Measurements from ENCODE around the gene PIP5KL1.

The PIP5KL1 gene

DNA sequence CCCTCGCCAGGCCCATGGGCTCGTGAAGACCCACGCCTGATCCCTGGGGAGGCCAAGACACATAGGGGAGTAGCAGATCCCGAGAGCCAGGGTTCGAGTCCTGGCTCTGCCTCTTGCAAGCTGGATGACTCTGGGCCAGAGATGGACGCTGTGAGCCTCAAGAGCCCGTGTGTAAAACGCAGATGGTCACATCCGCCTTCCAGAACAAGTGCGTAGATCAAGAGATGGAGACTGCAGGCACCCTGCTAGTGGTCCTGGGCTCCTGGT, 22.0 kb downstream of the PIP5KL1 start (continued):
- TF ChIP-seq BACH2 (CRISPR knock-in tag; IDR thresholded peaks at IDR 0.05; ENCODE audit: borderline replicate concordance) (no peak), ZNF70 (CRISPR knock-in tag; IDR thresholded peaks at IDR 0.05) (no peak), PPARA (CRISPR knock-in tag; IDR thresholded peaks at IDR 0.05; ENCODE audit: borderline replicate concordance) (no peak)
- TF ChIP-seq, protein P1, sequence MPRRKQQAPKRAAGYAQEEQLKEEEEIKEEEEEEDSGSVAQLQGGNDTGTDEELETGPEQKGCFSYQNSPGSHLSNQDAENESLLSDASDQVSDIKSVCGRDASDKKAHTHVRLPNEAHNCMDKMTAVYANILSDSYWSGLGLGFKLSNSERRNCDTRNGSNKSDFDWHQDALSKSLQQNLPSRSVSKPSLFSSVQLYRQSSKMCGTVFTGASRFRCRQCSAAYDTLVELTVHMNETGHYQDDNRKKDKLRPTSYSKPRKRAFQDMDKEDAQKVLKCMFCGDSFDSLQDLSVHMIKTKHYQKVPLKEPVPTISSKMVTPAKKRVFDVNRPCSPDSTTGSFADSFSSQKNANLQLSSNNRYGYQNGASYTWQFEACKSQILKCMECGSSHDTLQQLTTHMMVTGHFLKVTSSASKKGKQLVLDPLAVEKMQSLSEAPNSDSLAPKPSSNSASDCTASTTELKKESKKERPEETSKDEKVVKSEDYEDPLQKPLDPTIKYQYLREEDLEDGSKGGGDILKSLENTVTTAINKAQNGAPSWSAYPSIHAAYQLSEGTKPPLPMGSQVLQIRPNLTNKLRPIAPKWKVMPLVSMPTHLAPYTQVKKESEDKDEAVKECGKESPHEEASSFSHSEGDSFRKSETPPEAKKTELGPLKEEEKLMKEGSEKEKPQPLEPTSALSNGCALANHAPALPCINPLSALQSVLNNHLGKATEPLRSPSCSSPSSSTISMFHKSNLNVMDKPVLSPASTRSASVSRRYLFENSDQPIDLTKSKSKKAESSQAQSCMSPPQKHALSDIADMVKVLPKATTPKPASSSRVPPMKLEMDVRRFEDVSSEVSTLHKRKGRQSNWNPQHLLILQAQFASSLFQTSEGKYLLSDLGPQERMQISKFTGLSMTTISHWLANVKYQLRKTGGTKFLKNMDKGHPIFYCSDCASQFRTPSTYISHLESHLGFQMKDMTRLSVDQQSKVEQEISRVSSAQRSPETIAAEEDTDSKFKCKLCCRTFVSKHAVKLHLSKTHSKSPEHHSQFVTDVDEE (CRISPR knock-in tag; IDR thresholded peaks at IDR 0.05) = no peak
- TF ChIP-seq, protein P2, sequence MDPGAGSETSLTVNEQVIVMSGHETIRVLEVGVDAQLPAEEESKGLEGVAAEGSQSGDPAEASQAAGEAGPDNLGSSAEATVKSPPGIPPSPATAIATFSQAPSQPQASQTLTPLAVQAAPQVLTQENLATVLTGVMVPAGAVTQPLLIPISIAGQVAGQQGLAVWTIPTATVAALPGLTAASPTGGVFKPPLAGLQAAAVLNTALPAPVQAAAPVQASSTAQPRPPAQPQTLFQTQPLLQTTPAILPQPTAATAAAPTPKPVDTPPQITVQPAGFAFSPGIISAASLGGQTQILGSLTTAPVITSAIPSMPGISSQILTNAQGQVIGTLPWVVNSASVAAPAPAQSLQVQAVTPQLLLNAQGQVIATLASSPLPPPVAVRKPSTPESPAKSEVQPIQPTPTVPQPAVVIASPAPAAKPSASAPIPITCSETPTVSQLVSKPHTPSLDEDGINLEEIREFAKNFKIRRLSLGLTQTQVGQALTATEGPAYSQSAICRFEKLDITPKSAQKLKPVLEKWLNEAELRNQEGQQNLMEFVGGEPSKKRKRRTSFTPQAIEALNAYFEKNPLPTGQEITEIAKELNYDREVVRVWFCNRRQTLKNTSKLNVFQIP (CRISPR knock-in tag; IDR thresholded peaks at IDR 0.05; ENCODE audit: borderline replicate concordance, low read depth) = no peak

DNA sequence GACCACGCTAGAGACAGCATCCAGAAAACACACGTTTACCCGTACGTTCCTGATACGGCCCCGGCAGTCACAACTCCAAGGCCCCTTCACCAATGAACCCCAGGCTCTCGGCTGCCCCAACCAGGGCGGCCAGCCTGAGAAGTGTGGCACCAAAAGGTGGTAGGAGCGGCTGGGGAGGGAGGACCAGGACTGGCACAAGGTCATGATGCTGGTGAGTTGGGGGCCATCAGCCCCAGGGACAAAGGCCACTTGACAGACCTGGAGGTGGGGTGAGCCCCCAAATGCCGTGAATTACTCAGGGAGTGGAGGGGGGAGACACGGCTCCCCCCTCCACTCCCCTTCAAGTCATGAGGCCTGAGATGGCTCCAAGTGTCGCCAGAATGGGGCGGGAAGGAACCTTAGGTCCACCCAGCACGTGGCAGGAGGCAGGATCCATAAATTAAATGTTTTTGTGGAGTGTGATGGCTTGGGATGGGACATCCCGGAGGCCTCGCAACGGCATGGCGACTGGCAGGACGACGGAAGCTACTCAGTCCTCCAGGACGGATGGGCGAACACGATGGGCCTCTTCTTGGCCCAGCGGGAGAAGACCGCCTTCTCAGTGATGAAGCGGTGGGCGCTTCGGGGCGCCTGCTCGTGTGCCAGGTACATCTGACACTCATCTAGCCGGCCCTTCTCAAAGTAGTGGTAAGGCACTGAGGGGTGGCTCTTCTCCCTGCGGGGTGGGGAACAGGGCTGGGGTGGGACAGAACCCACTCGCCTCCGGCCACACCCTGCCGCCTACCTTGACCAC, 22.5 kb downstream of the PIP5KL1 start:
- no peak for ATAC-seq
- TF ChIP-seq ISL1 (CRISPR knock-in tag; IDR thresholded peaks at IDR 0.05) = no peak
- TF ChIP-seq, protein P3, sequence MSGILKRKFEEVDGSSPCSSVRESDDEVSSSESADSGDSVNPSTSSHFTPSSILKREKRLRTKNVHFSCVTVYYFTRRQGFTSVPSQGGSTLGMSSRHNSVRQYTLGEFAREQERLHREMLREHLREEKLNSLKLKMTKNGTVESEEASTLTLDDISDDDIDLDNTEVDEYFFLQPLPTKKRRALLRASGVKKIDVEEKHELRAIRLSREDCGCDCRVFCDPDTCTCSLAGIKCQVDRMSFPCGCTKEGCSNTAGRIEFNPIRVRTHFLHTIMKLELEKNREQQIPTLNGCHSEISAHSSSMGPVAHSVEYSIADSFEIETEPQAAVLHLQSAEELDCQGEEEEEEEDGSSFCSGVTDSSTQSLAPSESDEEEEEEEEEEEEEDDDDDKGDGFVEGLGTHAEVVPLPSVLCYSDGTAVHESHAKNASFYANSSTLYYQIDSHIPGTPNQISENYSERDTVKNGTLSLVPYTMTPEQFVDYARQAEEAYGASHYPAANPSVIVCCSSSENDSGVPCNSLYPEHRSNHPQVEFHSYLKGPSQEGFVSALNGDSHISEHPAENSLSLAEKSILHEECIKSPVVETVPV (CRISPR knock-in tag; IDR thresholded peaks at IDR 0.05) = no peak
- no peak for TF ChIP-seq ZNF8 (CRISPR knock-in tag; IDR thresholded peaks at IDR 0.05)
- TF ChIP-seq, protein P2 (CRISPR knock-in tag; IDR thresholded peaks at IDR 0.05; ENCODE audit: borderline replicate concordance, low read depth) = no peak
- TF ChIP-seq, protein P4, sequence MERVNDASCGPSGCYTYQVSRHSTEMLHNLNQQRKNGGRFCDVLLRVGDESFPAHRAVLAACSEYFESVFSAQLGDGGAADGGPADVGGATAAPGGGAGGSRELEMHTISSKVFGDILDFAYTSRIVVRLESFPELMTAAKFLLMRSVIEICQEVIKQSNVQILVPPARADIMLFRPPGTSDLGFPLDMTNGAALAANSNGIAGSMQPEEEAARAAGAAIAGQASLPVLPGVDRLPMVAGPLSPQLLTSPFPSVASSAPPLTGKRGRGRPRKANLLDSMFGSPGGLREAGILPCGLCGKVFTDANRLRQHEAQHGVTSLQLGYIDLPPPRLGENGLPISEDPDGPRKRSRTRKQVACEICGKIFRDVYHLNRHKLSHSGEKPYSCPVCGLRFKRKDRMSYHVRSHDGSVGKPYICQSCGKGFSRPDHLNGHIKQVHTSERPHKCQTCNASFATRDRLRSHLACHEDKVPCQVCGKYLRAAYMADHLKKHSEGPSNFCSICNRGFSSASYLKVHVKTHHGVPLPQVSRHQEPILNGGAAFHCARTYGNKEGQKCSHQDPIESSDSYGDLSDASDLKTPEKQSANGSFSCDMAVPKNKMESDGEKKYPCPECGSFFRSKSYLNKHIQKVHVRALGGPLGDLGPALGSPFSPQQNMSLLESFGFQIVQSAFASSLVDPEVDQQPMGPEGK (CRISPR knock-in tag; IDR thresholded peaks at IDR 0.05; ENCODE audit: borderline replicate concordance) = no peak
- TF ChIP-seq ESRRG (CRISPR knock-in tag; IDR thresholded peaks at IDR 0.05) = no peak
- TF ChIP-seq SNAI2 (CRISPR knock-in tag; IDR thresholded peaks at IDR 0.05) = no peak
- no peak for TF ChIP-seq TOX (CRISPR knock-in tag; IDR thresholded peaks at IDR 0.05; ENCODE audit: borderline replicate concordance)
- TF ChIP-seq RARB (CRISPR knock-in tag; IDR thresholded peaks at IDR 0.05) = no peak
- TF ChIP-seq ZFP3 (CRISPR knock-in tag; IDR thresholded peaks at IDR 0.05) = no peak
- TF ChIP-seq, protein P5, sequence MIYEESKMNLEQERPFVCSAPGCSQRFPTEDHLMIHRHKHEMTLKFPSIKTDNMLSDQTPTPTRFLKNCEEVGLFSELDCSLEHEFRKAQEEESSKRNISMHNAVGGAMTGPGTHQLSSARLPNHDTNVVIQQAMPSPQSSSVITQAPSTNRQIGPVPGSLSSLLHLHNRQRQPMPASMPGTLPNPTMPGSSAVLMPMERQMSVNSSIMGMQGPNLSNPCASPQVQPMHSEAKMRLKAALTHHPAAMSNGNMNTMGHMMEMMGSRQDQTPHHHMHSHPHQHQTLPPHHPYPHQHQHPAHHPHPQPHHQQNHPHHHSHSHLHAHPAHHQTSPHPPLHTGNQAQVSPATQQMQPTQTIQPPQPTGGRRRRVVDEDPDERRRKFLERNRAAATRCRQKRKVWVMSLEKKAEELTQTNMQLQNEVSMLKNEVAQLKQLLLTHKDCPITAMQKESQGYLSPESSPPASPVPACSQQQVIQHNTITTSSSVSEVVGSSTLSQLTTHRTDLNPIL (CRISPR knock-in tag; IDR thresholded peaks at IDR 0.05; ENCODE audit: low read depth) = no peak
- TF ChIP-seq TCF4 (CRISPR knock-in tag; IDR thresholded peaks at IDR 0.05; ENCODE audit: borderline replicate concordance) = no peak
- TF ChIP-seq ARNTL (CRISPR knock-in tag; IDR thresholded peaks at IDR 0.05; ENCODE audit: borderline replicate concordance, low read depth) = no peak

DNA sequence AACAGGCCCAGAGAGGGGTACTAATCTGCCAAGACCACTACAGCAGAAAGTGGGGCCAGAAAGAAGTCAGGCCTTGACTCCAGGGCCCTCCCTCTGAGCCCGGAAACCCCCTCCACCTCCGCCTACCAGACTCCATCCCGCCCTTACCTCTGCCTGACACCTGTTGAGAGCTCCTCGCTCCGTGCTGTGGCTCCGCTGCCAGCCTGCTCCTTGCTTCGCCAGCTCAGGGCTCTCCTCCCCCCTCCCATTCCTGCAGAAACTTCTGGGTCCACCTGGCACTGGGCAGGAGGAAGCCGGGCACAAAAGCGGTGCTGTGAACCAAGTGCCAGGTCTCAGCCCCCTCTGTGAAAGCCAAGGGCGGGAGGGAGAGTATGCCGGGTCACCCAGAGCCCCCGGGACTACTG, 24.8 kb downstream of the PIP5KL1 start:
- no peak; the same call in 2 of the 3 replicates for ATAC-seq
- TF ChIP-seq ZNF565 (CRISPR knock-in tag; conservative IDR thresholded peaks at IDR 0.05; ENCODE audit: low read depth) = no peak
- TF ChIP-seq, protein P1 (CRISPR knock-in tag; IDR thresholded peaks at IDR 0.05) = no peak
- TF ChIP-seq, protein P4 (CRISPR knock-in tag; IDR thresholded peaks at IDR 0.05; ENCODE audit: borderline replicate concordance) = no peak
- no peak for TF ChIP-seq GLIS3 (CRISPR knock-in tag; IDR thresholded peaks at IDR 0.05)
- TF ChIP-seq, protein P5 (CRISPR knock-in tag; IDR thresholded peaks at IDR 0.05; ENCODE audit: low read depth) = no peak

Measured in SK-N-SH treated with all-trans-retinoic acid at 6 μM for 48 hours (cell line).